ENCODE data around the gene FBXO17.

DNA sequence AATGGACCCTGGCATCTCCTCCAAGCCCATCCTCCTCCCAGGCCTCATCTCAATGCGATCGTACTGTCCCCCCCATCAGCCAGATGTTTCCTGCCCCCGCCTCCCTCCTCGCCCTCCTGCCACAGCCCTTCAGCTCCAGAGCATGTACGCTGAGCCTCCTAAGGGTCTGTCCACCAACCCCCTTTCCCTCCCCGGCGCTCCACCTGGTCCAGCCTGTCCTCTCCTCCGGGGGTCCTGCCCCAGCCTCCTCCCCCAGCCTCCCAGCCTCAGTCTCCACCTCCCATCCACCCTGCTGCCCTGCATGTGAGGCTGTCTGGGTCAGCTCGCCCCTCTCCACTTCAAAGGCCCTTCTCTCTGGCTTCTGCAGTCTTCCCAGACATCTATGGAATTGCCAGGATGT lies 80.6 kb downstream of the FBXO17 start:
- no peak for TF ChIP-seq EZH2 (IDR thresholded peaks at IDR 0.05; ENCODE audit: insufficient read depth, poor library complexity, severe bottlenecking)
- no peak for TF ChIP-seq EZH2phosphoT487 (IDR thresholded peaks at IDR 0.05; ENCODE audit: insufficient read depth, low read depth)

Data from GM23248 (cell line).